HepG2 (cell line): ENCODE data around the gene SMCHD1. TPM values are rescaled to one million over a fixed set of nuclear protein-coding genes. Genes with fewer than 3 reads are reported as not detected.

ENCODE experiments used
- ATAD3A ChIP-seq: sonication (generic); formaldehyde crosslinking; IDR thresholded peaks from 2 replicates; pipeline ENCODE4 v1.4.0; 2020; ENCODE audit warnings: missing genetic modification reagents
- ATF3 ChIP-seq: sonication (generic); formaldehyde crosslinking; IDR thresholded peaks from 2 replicates; pipeline ENCODE4 v1.4.0; 2020; ENCODE audit warnings: missing genetic modification reagents
- DBP ChIP-seq: sonication (generic); formaldehyde crosslinking; IDR thresholded peaks from 2 replicates; pipeline ENCODE4 v1.4.0; 2020; ENCODE audit warnings: missing genetic modification reagents; ENCODE audit errors: not compliant biosample characterization
- EP300 ChIP-seq, 3 experiments: sonication (generic) in 1 of 3; formaldehyde crosslinking in 1 of 3; IDR thresholded peaks; 2 replicates each; pipeline versions ENCODE4 v1.5.1 to v1.6.1; 2011 to 2020; ENCODE audit warnings: low read depth in 2 of 3, low read length in 2 of 3, borderline replicate concordance in 1 of 3, improper control_type of control experiment in 1 of 3, mild to moderate bottlenecking in 1 of 3, missing genetic modification reagents in 1 of 3, moderate library complexity in 1 of 3
- FOXK2 ChIP-seq: fragments of 450-650 bp; IDR thresholded peaks from 2 replicates; pipeline ENCODE4 v1.6.1; 2016
- GMEB2 ChIP-seq: IDR thresholded peaks from 2 replicates; pipeline ENCODE4 v1.6.1; 2016; ENCODE audit warnings: missing biosample characterization, missing genetic modification reagents, low read depth
- KDM1A ChIP-seq: IDR thresholded peaks from 2 replicates; pipeline ENCODE4 v1.6.1; 2016; ENCODE audit warnings: missing compliant biosample characterization
- KLF15 ChIP-seq: sonication (generic); formaldehyde crosslinking; IDR thresholded peaks from 2 replicates; pipeline ENCODE4 v1.8.1; 2023; ENCODE audit warnings: borderline replicate concordance, mild to moderate bottlenecking, inconsistent platforms, missing genetic modification reagents, mixed read lengths
- LCORL ChIP-seq, 2 experiments: fragments of 450-650 bp in 1 of 2; sonication (generic) in 1 of 2; formaldehyde crosslinking in 1 of 2; IDR thresholded peaks; 2 replicates each; pipeline versions ENCODE4 v1.5.0 to v1.6.1; 2017 to 2020; ENCODE audit warnings: antibody characterized with exemption in 1 of 2, missing genetic modification reagents in 1 of 2
- MAFF ChIP-seq: IDR thresholded peaks from 2 replicates; pipeline ENCODE4 v1.6.1; 2011; ENCODE audit warnings: low read depth, low read length, improper control_type of control experiment
- NFIB ChIP-seq: sonication (generic); formaldehyde crosslinking; IDR thresholded peaks from 2 replicates; pipeline ENCODE4 v1.9.0; 2021; ENCODE audit warnings: missing genetic modification reagents, mild to moderate bottlenecking, borderline replicate concordance
- NR2F6 ChIP-seq, 2 experiments: IDR thresholded peaks; 2 replicates each; pipeline ENCODE4 v1.6.1; 2016; ENCODE audit warnings: antibody characterized with exemption in 1 of 2, mild to moderate bottlenecking in 1 of 2
- REXO4 ChIP-seq: sonication (generic); formaldehyde crosslinking; IDR thresholded peaks from 2 replicates; pipeline ENCODE4 v1.8.0; 2022; ENCODE audit warnings: missing genetic modification reagents, mild to moderate bottlenecking, borderline replicate concordance
- SMARCC2 ChIP-seq: fragments of 450-650 bp; IDR thresholded peaks from 2 replicates; pipeline ENCODE4 v1.6.1; 2017; ENCODE audit warnings: antibody characterized with exemption, mild to moderate bottlenecking
- TCF12 ChIP-seq, 2 experiments: fragments of 450-650 bp in 1 of 2; sonication (generic) in 1 of 2; formaldehyde crosslinking in 1 of 2; IDR thresholded peaks; 2 replicates each; pipeline versions ENCODE4 v1.6.1 to v1.8.0; 2017 to 2022; ENCODE audit warnings: antibody characterized with exemption in 1 of 2, mild to moderate bottlenecking in 1 of 2, missing genetic modification reagents in 1 of 2, moderate library complexity in 1 of 2
- TOPORS ChIP-seq: sonication (generic); formaldehyde crosslinking; IDR thresholded peaks from 2 replicates; pipeline ENCODE4 v1.8.0; 2023; ENCODE audit warnings: mild to moderate bottlenecking, missing genetic modification reagents
- ZBTB10 ChIP-seq: sonication (generic); formaldehyde crosslinking; IDR thresholded peaks from 2 replicates; pipeline ENCODE4 v1.4.0; 2020; ENCODE audit warnings: missing genetic modification reagents, borderline replicate concordance
- ZBTB2 ChIP-seq: sonication (generic); formaldehyde crosslinking; IDR thresholded peaks from 2 replicates; pipeline ENCODE4 v1.8.0; 2022; ENCODE audit warnings: low read depth, missing genetic modification reagents
- ZNF614 ChIP-seq: IDR thresholded peaks from 2 replicates; pipeline ENCODE4 v1.6.1; 2018; ENCODE audit warnings: missing biosample characterization, missing genetic modification reagents, inconsistent platforms, borderline replicate concordance
- ZNF747 ChIP-seq: sonication (generic); formaldehyde crosslinking; IDR thresholded peaks from 2 replicates; pipeline ENCODE4 v1.8.1; 2023; ENCODE audit warnings: missing genetic modification reagents, mild to moderate bottlenecking, borderline replicate concordance
- polyA plus RNA-seq, 8 experiments: library from polyadenylated mRNA; depleted of rRNA in 3 of 8; stranded (reverse) in 7 of 8; unstranded in 1 of 8; fragments of >200 nt; fragmentation: Illumina TruSeq in 4 of 8; extraction: Trizol in 4 of 8; gene quantifications; 2 replicates each; pipeline versions ENCODE4 v1.2.1 to v1.2.3, GENCODE V29; 2011 to 2016; ENCODE audit warnings: low read depth in 4 of 8, missing spikeins in 1 of 8, mixed read lengths in 1 of 8; ENCODE audit not compliant: insufficient read depth in 1 of 8
- total RNA-seq, 5 experiments: library from RNA; depleted of rRNA; stranded (reverse); fragments of >200 nt; fragmentation: Illumina TruSeq; extraction: Trizol; gene quantifications; 2 replicates each; pipeline ENCODE4 v1.2.3, GENCODE V29; 2016; ENCODE audit warnings: low read depth in 1 of 5
- TF ChIP-seq, protein P1 (sequence below): sonication (generic); formaldehyde crosslinking; IDR thresholded peaks from 2 replicates; pipeline ENCODE4 v1.8.1; 2023; ENCODE audit warnings: missing genetic modification reagents, mild to moderate bottlenecking, borderline replicate concordance
- TF ChIP-seq, protein P2 (sequence below): sonication (generic); formaldehyde crosslinking; IDR thresholded peaks from 2 replicates; pipeline ENCODE4 v1.5.0; 2020; ENCODE audit warnings: missing genetic modification reagents

The SMCHD1 gene
- total and polyA plus RNA-seq, 2 of the 13 experiments (the other 11 are each of a cell fraction or from before 2014, with no cell fraction given) = 21.4 to 93.6 TPM

DNA sequence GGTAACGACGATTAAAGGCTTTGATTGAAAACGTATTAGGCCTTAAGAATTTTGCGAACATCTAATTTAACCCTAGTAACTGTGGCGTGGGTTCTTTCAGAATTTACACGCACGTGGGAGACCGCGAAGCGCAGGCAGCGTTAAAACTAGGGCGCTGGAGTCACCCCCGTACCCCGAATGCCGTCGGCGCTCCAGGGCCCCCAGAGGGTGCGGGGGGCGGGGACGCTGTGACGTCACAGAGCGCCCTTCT is 673 bp upstream of the SMCHD1 start (continued):
- TF ChIP-seq, protein P1, sequence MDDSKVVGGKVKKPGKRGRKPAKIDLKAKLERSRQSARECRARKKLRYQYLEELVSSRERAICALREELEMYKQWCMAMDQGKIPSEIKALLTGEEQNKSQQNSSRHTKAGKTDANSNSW (CRISPR knock-in tag) = 0 out of 2 replicates have a peak, but pooled peaks have one; percentile 26
- TF ChIP-seq REXO4 (CRISPR knock-in tag) = no peak
- TF ChIP-seq TOPORS = no peak
- no peak for TF ChIP-seq ZNF747 (CRISPR knock-in tag)
- TF ChIP-seq KLF15 (CRISPR knock-in tag) = no peak
- TF ChIP-seq ZNF614 (CRISPR knock-in tag) = no peak
- no peak for TF ChIP-seq NR2F6 (IDR thresholded peaks at IDR 0.05)
- TF ChIP-seq NR2F6 (CRISPR knock-in tag; IDR thresholded peaks at IDR 0.05) = no peak
- TF ChIP-seq ATF3 = no peak
- peak; percentile 96 for TF ChIP-seq ZBTB10 (CRISPR knock-in tag)
- TF ChIP-seq ZBTB2 (CRISPR knock-in tag) = no peak
- no peak for TF ChIP-seq TCF12 (IDR thresholded peaks at IDR 0.05)
- no peak for TF ChIP-seq TCF12 (CRISPR knock-in tag; IDR thresholded peaks at IDR 0.05)
- no peak for TF ChIP-seq EP300 (IDR thresholded peaks at IDR 0.05; ENCODE audit: low read depth in 2 of 2, low read length in 2 of 2)
- TF ChIP-seq EP300 (CRISPR knock-in tag; IDR thresholded peaks at IDR 0.05; ENCODE audit: borderline replicate concordance) = no peak
- no peak for TF ChIP-seq NFIB (CRISPR knock-in tag)
- TF ChIP-seq FOXK2 = no peak
- no peak for TF ChIP-seq MAFF
- no peak for TF ChIP-seq ATAD3A (CRISPR knock-in tag)
- TF ChIP-seq SMARCC2 = no peak
- no peak for TF ChIP-seq GMEB2 (CRISPR knock-in tag)
- TF ChIP-seq, protein P2, sequence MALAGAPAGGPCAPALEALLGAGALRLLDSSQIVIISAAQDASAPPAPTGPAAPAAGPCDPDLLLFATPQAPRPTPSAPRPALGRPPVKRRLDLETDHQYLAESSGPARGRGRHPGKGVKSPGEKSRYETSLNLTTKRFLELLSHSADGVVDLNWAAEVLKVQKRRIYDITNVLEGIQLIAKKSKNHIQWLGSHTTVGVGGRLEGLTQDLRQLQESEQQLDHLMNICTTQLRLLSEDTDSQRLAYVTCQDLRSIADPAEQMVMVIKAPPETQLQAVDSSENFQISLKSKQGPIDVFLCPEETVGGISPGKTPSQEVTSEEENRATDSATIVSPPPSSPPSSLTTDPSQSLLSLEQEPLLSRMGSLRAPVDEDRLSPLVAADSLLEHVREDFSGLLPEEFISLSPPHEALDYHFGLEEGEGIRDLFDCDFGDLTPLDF = no peak
- TF ChIP-seq DBP (CRISPR knock-in tag) = no peak
- TF ChIP-seq LCORL (IDR thresholded peaks at IDR 0.05) = no peak
- TF ChIP-seq LCORL (CRISPR knock-in tag; IDR thresholded peaks at IDR 0.05) = no peak
- no peak for TF ChIP-seq KDM1A
